Glutamatergic neuron (in vitro differentiated cells): ENCODE results near the gene STRN. TPM values are rescaled to one million over a fixed set of nuclear protein-coding genes. Genes with fewer than 3 reads are reported as not detected.
"Not testable (repeated sequence)": the region's sequence is repeated elsewhere in the genome, so short reads cannot be mapped to it uniquely, and the experiment has no call there.

Source experiments
- DNase-seq: peaks from one replicate; pipeline ENCODE4 v3.0.0; 2022
- H3K27ac Mint-ChIP-seq: one replicate; pipeline ENCODE4 v1.8.0; 2020; ENCODE audit warnings: mild to moderate bottlenecking, mixed read lengths, inconsistent platforms; ENCODE audit not compliant: unreplicated experiment
- H3K27me3 Mint-ChIP-seq: one replicate; pipeline ENCODE4 v1.8.0; 2020; ENCODE audit warnings: mild to moderate bottlenecking, moderate library complexity, mixed read lengths, inconsistent platforms; ENCODE audit not compliant: unreplicated experiment
- H3K36me3 Mint-ChIP-seq: one replicate; pipeline ENCODE4 v1.8.0; 2020; ENCODE audit warnings: mild to moderate bottlenecking, mixed read lengths, inconsistent platforms; ENCODE audit not compliant: unreplicated experiment
- H3K4me1 Mint-ChIP-seq: one replicate; pipeline ENCODE4 v1.8.0; 2020; ENCODE audit warnings: mild to moderate bottlenecking, low read depth, mixed read lengths, inconsistent platforms; ENCODE audit not compliant: unreplicated experiment
- H3K4me3 Mint-ChIP-seq: one replicate; pipeline ENCODE4 v1.8.0; 2020; ENCODE audit warnings: mild to moderate bottlenecking, mixed read lengths, inconsistent platforms; ENCODE audit not compliant: unreplicated experiment
- H3K9me3 Mint-ChIP-seq: one replicate; pipeline ENCODE4 v1.8.0; 2020; ENCODE audit warnings: mild to moderate bottlenecking, moderate library complexity, mixed read lengths, inconsistent platforms; ENCODE audit not compliant: unreplicated experiment
- CTCF ChIP-seq: fragments of 200-600 bp; sonication (generic); IDR thresholded peaks from one replicate; pipeline ENCODE4 v1.5.0; 2021; ENCODE audit not compliant: partially characterized antibody, unreplicated experiment
- total RNA-seq: library from RNA; stranded (reverse); fragmentation: NEBNext Ultra II Directional; extraction: Animal tissue kit (Norgen Biotek cat#: 25700); gene quantifications from one replicate; pipeline ENCODE4 v1.2.1, GENCODE V29; 2021; ENCODE audit not compliant: unreplicated experiment

STRN gene
- total RNA-seq, 1 donor from 2014 or later: 20.8 TPM

- Mint-ChIP-seq H3K4me3 (no peak overlapping the region), H3K4me1 (no peaks in the 10 kb centered on the region), H3K36me3 (no peaks in the 10 kb centered on the region), H3K27me3 (no peaks in the 10 kb centered on the region), H3K27ac (no peak overlapping the region), H3K9me3 (no peaks in the 10 kb centered on the region)
- no peak for DNase-seq
- TF ChIP-seq CTCF: no peak
These were observed 63.8 kb downstream of the STRN start for GRCh38 chr2:36902385-36903120.

DNA sequence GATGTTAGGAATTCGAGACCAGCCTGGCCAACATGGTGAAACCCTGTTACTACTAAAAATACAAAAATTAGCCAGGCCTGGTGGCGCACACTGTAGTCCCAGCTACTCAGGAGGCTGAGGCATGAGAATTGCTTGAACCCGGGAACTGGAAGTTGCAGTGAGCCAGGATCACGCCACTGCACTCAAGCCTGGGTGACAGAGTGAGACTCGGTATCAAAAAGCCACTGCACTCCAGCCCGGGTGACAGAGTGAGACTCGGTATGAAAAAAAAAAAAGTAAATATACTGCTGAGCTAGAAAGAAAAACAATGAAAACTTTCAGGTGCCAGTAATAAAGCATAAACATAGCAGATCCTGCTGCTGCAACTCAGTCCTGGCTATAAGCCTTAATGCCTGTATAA is 73.5 kb downstream of the STRN start:
- Mint-ChIP-seq H3K9me3 (no peaks in the 10 kb centered on the region), H3K27ac (no peak overlapping the region), H3K4me1 (no peaks in the 10 kb centered on the region), H3K36me3 (no peaks in the 10 kb centered on the region), H3K4me3 (no peak overlapping the region), H3K27me3 (no peaks in the 10 kb centered on the region)
- no peak for DNase-seq
- no peak for TF ChIP-seq CTCF

DNA sequence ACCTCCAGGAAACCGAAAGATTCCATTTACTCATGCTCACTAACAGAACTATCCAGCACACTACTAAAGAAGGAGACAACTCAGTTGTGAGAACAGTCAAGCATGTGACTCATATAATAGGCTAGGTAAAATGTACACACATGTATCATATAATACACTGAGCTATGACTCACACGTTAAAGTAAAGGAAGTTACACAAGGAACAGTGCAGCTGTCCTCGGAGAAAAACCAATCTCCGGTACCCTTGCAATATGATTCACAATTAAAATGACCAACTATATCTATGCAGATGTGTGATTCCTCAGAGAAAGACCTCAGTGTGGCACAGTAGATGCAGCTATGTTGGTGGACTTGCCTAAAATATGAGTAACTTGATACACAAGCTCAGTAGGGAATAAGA is 76.5 kb downstream of the STRN start:
- no peaks in the 10 kb centered on the region for H3K4me1 Mint-ChIP-seq
- no peak for TF ChIP-seq CTCF
- DNase-seq: no peak
- H3K36me3 Mint-ChIP-seq: no peaks in the 10 kb centered on the region
- H3K27ac Mint-ChIP-seq: no peak overlapping the region
- no peak overlapping the region for H3K4me3 Mint-ChIP-seq
- no peaks in the 10 kb centered on the region for H3K9me3 Mint-ChIP-seq
- H3K27me3 Mint-ChIP-seq: no peaks in the 10 kb centered on the region

DNA sequence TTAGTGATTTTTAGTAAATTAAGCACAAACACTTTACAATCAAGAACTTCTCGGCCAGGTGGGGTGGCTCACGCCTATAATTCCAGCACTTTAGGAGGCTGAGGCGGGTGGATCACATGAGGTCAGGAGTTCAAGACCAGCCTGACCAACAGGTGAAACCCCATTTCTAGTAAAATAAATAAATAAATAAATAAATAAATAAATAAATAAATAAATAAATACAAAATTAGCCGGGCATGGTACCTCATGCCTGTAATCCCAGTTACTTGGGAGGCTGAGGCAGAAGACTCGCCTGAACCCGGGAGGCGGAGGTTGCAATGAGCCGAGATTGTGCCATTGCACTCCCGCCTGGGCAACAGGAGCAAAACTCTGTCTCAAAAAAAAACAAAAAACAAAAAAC is 79.2 kb downstream of the STRN start:
- not testable (repeated sequence) for H3K4me3 Mint-ChIP-seq, H3K27me3 Mint-ChIP-seq, H3K4me1 Mint-ChIP-seq, H3K36me3 Mint-ChIP-seq, H3K27ac Mint-ChIP-seq, DNase-seq, H3K9me3 Mint-ChIP-seq

DNA sequence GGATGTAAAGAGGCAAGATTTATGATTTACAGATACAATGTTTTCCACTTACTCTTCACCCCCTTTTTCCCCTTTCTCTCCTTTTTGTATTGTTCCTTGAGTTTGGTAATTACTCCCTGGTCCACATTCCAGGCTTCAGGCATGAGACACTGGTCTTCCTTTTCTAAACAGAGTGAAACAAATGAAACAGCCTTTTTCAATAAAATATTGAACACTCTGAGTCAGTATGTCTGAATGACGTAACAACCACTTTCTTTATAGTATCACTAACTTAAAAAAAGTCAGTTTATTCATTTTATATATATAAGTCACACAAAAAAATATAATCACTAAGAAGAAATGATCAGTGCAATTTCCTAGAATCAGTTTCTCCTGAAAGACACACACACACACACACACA is 79.7 kb downstream of the STRN start:
- no peaks in the 10 kb centered on the region for H3K27me3 Mint-ChIP-seq
- no peak overlapping the region for H3K27ac Mint-ChIP-seq
- no peak overlapping the region for H3K4me3 Mint-ChIP-seq

More for the DNA sequence above, 79.7 kb downstream of the STRN start:
- TF ChIP-seq CTCF: no peak
- Mint-ChIP-seq H3K36me3 (no peaks in the 10 kb centered on the region), H3K4me1 (no peaks in the 10 kb centered on the region), H3K9me3 (no peaks in the 10 kb centered on the region)
- no peak for DNase-seq
